ENCODE data around the gene STARD3.
"Not testable (repeated sequence)": the region's sequence is repeated elsewhere in the genome, so short reads cannot be mapped to it uniquely, and the experiment has no call there.

Gene STARD3

DNA sequence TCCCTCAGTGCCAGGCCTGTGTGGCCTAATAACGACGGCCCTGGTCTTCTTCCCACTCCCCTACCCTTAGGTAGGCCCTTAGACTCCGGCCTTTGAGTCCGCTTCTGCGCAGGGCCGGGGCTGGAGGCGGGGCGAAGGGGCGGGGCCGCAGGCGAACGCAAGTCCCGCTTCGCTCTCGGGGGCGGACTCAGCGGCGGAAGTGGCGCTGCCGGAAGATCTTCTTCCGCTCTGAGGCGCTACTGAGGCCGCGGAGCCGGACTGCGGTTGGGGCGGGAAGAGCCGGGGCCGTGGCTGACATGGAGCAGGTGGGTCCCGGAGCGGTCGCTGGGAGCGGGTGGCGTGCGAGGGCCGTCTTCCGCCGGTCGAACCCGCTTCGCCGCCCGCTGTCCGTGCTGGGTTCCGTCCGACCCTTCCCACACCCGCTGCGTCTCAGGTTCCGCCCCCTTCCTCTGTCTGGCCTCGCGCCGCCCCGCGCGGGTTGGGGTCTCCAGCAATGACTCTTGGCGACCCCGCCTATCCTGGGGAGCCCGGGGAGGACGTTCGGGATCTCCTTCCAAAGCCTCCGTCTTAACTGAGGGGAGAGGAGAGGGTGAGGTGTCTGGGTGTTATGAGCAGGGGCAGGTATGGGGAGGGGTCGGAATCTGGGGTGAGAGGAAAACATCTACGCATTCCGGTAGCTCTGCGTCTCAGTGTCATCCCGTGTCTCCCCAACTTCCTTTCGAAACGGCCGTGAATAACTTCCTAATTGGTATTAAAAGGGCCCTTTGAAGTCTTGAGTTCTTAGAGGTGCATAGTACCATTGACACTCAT is at the start of gene STARD3:
Gene STARD3 (plus strand): TSS at position 218 of the 810 bp plus-strand sequence. CDS start 16,388 bp downstream, outside the sequence.
- DNase-seq, result peak; percentile 30 to 85

DNA sequence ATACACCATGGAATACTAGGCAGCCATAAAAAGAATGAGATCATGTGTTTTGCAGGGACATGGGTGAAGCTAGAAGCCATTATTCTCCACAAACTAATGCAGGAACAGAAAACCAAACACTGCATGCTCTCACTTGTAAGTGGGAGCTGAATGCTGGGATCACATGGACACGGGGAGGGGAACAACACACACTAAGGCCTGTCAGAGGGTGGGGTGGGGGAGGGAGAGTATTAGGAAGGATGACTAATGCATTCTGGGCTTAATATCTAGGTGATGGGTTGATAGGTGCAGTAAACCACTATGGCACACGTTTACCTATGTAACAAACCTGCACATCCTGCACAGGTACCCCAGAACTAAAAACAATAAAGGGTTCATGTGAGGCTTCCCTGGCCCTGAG is 46.8 kb upstream of the STARD3 start:
- DNase-seq, result not testable (repeated sequence)

DNA sequence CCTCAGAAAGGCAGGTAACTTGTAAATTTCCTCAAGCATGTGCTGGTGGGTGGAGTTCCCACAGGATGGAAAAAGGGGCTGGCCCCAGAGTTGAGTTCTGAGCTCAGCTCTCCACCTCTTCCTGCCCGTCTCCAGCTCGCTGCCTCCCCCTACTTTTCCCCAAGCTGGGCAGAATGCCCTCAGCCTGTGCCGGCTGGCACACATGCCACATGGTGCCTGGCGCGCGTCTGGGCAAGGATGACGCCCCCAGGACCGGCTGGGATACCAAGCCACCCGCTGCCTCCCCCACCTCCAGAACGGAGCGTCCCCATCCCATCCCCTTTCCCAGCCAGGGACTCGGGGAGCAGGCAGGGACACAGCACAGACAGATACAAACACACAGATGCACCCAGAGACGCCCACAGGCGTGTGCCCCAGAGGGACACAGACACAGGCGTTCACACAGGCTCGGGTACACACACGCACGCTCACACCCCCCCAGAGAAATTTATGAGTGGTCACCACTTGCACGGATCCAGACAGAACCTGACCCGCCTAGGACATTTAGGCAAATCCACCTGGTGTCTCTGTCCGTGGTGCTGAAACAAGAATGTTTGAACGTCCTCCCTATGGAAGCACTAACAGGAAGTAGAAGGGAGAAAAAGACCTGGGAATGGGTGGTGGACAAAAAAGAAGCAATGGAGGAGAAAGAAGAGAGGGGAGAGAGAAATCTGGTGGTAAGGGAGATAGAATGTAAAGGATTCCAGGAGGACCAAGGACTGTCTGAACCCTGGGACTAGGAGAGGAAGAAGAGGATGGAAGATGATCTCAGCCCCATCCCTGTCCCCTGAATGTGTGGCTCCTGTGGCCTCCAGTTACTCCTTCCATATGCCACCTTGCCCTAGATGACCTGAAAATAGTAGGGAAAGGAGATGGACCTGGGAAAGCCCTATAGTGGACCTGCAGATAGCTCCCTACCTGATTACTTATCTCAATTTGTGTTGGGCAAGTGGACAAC is 44.7 kb upstream of the STARD3 start:
- peak in 1 of 2 experiments; percentile 47 for DNase-seq

DNA sequence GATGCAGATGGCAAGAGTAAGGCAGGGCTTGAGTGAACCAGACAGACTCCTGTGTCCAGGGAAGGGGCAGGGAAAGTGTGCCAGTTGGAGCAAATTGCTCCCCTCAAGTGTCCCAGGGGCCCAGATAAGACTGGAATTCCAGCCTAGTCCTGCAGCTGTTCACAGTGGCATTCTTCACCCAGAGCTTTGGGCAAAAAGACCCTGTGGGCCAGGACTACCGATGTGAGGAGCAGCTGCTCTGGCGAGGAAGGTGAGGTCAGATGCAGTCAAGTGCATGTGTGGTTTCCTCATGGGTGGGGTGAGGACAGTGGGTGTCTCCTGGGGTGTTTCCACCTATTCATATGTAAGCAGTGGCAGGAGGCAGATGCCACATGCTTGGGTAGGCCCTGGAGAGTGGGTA is 43.6 kb upstream of the STARD3 start:
- DNase-seq, result no peak

DNA sequence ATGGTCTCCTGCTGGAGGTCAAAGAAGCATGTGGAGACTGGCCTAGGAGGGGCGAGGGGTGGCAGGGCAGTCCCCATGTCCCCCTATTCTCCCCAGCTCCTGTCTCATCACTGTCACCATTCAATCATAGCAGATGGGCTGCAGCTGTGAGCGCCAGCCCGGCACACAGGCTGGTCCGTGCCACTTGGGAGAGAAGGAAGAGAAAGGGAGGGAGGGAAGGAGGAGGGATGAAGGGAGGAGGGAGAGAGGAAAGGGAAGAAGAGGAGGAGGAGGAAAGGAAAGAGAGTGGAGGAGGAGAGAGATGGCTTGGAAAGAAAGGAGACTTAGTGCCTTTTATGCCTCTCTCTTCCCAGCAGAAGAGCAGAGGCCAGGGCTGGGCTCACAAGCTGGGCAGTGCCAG is 41.6 kb upstream of the STARD3 start:
- DNase-seq, result no peak

- no peak for DNase-seq
These were observed 40.9 kb upstream of the STARD3 start for GRCh38 chr17:39595928-39596510.

GRCh38 chr17:39596543-39597267 is 40.2 kb upstream of the STARD3 start:
- no peak for DNase-seq

DNA sequence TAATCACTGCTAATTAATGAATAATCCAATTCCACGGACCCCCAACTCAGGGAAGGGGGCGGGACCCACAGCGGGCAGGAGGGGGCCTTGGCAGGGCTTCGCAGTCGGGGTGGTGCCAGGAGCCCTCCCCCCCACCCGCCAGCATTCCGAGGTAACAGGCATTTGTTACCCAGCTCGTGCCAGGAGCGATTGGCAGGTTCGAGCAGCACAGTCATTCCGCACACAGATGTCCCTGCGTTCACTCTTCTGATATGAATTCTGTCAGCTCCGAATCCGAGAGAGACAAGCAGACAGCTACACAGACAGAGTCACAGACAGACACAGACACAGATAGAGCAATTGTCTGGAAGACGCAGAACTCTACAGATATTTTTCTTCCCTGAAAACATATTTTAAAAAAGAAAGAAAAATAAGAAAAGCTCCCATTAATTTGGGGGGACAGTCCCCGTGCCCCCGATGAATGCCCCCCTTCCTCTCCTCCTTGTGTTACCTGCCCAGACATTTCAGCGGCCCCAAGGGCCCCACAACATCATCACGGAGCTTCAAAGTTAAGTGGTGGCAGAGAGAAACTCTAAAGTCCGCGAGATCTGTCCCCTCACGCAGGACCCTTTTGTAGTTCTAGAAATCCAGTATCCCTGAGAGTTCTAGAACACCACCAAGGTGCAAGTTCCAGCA is 39.4 kb upstream of the STARD3 start:
- peak in 1 of 2 experiments; percentile 76 for DNase-seq

GRCh38 chr17:39598047-39598481 is 38.9 kb upstream of the STARD3 start:
- peak in 1 of 2 experiments; percentile 24 for DNase-seq

DNA sequence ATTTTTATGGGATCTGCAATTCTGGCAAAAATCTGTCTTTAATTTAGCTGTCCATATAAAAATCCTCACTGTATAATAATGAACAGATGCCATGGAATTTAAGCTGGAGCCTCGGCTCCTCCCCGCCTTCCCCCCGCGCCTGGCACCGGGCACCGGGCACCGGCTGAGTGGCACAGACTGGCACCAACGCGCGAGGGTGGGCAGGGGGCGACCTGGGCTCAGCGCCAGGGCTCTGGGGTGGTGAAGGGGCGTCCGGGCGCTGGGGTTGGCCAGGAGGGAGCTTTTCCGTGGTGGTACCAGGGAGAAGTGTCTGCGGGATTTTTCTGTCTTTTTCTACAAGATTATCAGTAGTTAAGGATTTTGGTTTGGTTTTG is 38.3 kb upstream of the STARD3 start:
- no peak for DNase-seq

- DNase-seq, result peak in 1 of 2 experiments; percentile 46
These were observed 37.8 kb upstream of the STARD3 start for GRCh38 chr17:39599004-39599664.

- no peak for DNase-seq
These were observed 37.2 kb upstream of the STARD3 start for GRCh38 chr17:39599665-39600231.

DNA sequence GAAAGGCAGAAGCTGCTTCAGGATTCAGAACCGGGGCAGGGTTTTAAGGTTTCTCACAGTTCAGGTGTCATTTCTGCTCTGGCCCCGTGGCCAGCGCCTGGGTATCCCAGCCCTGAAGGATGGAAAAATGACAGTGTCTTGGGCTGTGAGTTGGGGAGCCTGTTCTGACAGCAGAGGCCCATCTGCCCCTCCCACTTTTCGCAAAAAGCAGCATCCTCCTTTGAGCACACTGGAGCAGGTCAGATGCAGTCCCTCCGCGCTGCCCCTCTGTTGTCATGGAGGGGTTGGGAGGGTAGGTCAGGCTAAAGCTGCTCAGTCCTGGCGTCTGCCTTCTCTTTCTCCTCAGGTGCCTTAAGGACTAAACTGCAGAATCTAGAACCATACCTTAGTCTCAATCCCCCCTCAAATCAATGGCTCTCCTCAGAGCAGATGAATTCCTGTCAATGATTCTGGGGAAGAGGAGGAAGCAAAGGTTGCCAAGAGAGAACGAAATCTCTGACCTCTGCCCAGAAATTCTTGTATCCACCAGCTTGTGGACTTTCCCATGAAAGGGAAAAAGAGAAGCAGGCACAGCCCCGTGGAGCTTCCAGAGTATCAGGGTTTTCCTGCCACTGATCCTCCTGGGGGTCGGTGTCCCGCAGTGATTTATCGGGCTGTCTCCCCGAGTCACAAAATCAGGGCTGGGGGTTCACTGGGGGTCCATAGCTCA is 36.5 kb upstream of the STARD3 start:
- DNase-seq, result no peak

- no peak for DNase-seq
These were observed 35.8 kb upstream of the STARD3 start for GRCh38 chr17:39600997-39601597.

GRCh38 chr17:39601758-39602532 is 35.0 kb upstream of the STARD3 start:
- no peak for DNase-seq

- no peak for DNase-seq
These were observed 34.2 kb upstream of the STARD3 start for GRCh38 chr17:39602533-39603303.

DNA sequence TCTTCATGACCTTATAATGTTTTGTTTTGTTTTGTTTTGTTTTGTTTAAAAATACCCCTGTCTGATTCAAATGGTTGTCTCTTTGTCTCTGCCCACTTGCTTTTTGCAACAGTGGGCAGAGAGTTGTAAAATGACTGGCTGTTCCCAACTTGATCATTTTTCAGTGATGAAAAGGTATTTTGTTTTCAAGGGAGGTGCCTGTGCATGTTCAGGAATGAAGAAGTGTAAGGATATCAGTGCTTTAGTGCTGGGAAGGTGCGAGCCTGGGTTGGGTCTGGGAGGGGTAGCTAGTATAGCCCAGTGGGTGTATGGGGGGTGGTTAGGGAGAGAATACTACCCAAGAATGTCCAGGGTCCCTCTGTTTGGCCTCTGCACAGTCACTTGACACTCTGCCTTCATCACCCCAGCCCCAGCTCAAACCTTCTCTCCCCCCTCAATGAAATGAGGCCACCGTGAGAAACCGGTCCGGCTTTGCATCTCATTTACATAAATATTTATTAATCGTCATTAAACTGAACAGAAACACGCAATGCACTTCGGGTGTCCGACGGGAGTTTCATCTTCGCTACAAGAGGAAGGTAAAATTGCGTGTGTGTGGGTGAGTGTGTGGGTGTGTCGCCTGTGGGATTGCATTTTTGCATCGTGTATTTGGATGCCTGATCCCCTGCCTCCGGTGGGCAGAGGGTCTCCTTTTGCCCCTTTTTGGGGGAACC is 33.5 kb upstream of the STARD3 start:
- DNase-seq, result no peak

All from NCI-H446 (cell line).